IMR-90 (cell line): Measurements from ENCODE around the gene DPYSL3. TPM values are rescaled to one million over a fixed set of nuclear protein-coding genes. Genes with fewer than 3 reads are reported as not detected.

ENCODE experiments used
- ATAC-seq: fragments of 200-7000 bp; cut with Tn5 transposase; 2 replicates; pipeline ENCODE4 v1.9.1; 2020; ENCODE audit warnings: low read depth, mild to moderate bottlenecking, moderate library complexity
- BruUV-seq: library from RNA; stranded (reverse); fragments of 400-500 nt; replicated peaks from 2 replicates; lab custom pipeline; 2021; lab: Mats Ljungman, UMichigan
- CTCF ChIA-PET: fragments of 300-600 bp; formaldehyde crosslinking; extraction: SDS; loops from one replicate; lab custom pipeline; 2021; ENCODE audit warnings: antibody characterized with exemption; lab: Yijun Ruan, JAX
- POLR2A ChIA-PET: fragments of 300-600 bp; sonication (Branson Sonifier 250); formaldehyde crosslinking; loops from one replicate; lab custom pipeline; 2022; ENCODE audit warnings: antibody characterized with exemption; ENCODE audit not compliant: unreplicated experiment; lab: Charles Lee
- DNase-seq: peaks from one replicate; pipeline ENCODE4 v3.0.0; 2013
- H2AFZ ChIP-seq: replicated peaks from 2 replicates; pipeline ENCODE3; 2013; ENCODE audit warnings: low read length, mild to moderate bottlenecking; ENCODE audit not compliant: poor library complexity
- H2AK5ac ChIP-seq: 2 replicates; pipeline ENCODE4 v1.6.1; 2013; ENCODE audit warnings: low read depth, low read length, inconsistent platforms
- H2AK9ac ChIP-seq: replicated peaks from 2 replicates; pipeline ENCODE3; 2013; ENCODE audit warnings: mild to moderate bottlenecking, low read depth, low read length, moderate library complexity; ENCODE audit not compliant: poor library complexity
- H2BK120ac ChIP-seq: 2 replicates; pipeline ENCODE4 v1.6.1; 2013; ENCODE audit warnings: low read depth, low read length, inconsistent platforms
- H2BK15ac ChIP-seq: 3 replicates; pipeline ENCODE4 v1.6.1; 2013; ENCODE audit warnings: low read depth, low read length, inconsistent platforms
- H2BK20ac ChIP-seq: 2 replicates; pipeline ENCODE4 v1.6.1; 2013; ENCODE audit warnings: low read depth, mild to moderate bottlenecking, inconsistent platforms, low read length, moderate library complexity
- H2BK5ac ChIP-seq: 2 replicates; pipeline ENCODE4 v1.6.1; 2013; ENCODE audit warnings: mild to moderate bottlenecking, low read depth, low read length, inconsistent platforms; ENCODE audit not compliant: poor library complexity, severe bottlenecking
- H3K14ac ChIP-seq: replicated peaks from 2 replicates; pipeline ENCODE4 v1.6.1; 2013; ENCODE audit warnings: low read depth, low read length, inconsistent platforms
- H3K18ac ChIP-seq: 2 replicates; pipeline ENCODE4 v1.6.1; 2013; ENCODE audit warnings: low read depth, low read length, control low read depth
- H3K23ac ChIP-seq: 2 replicates; pipeline ENCODE4 v1.6.1; 2013; ENCODE audit warnings: low read depth, low read length, inconsistent platforms
- H3K27ac ChIP-seq: 2 replicates; pipeline ENCODE4 v1.5.1; 2013; ENCODE audit warnings: mild to moderate bottlenecking, control low read depth, low read length; ENCODE audit not compliant: insufficient read depth
- H3K27me3 ChIP-seq: 2 replicates; pipeline ENCODE4 v1.6.1; 2013; ENCODE audit warnings: low read length; ENCODE audit not compliant: control insufficient read depth, insufficient read depth
- H3K36me3 ChIP-seq: 2 replicates; pipeline ENCODE4 v1.6.1; 2013; ENCODE audit warnings: low read length, mixed read lengths; ENCODE audit not compliant: control insufficient read depth, insufficient read depth
- H3K4ac ChIP-seq: 2 replicates; pipeline ENCODE4 v1.6.1; 2013; ENCODE audit warnings: low read depth, low read length, inconsistent platforms
- H3K4me1 ChIP-seq: 2 replicates; pipeline ENCODE4 v1.6.1; 2013; ENCODE audit warnings: low read length, mixed read lengths; ENCODE audit not compliant: control insufficient read depth, insufficient read depth
- H3K4me2 ChIP-seq: 2 replicates; pipeline ENCODE4 v1.6.1; 2013; ENCODE audit warnings: low read depth, mild to moderate bottlenecking, control low read depth, low read length, moderate library complexity
- H3K4me3 ChIP-seq: 2 replicates; pipeline ENCODE4 v1.5.1; 2013; ENCODE audit warnings: low read depth, mild to moderate bottlenecking, control low read depth, low read length, moderate library complexity; ENCODE audit not compliant: insufficient read depth
- H3K56ac ChIP-seq: 2 replicates; pipeline ENCODE4 v1.6.1; 2013; ENCODE audit warnings: low read length, inconsistent platforms; ENCODE audit not compliant: insufficient read depth; ENCODE audit errors: extremely low read depth
- H3K79me1 ChIP-seq, 2 experiments: 2 replicates each; pipeline ENCODE4 v1.6.1; 2013; ENCODE audit warnings: low read length in 2 of 2, inconsistent platforms in 1 of 2, low read depth in 1 of 2
- H3K9ac ChIP-seq: 2 replicates; pipeline ENCODE4 v1.6.1; 2013; ENCODE audit warnings: low read depth, low read length, control low read depth
- H3K9me1 ChIP-seq: 2 replicates; pipeline ENCODE4 v1.6.1; 2013; ENCODE audit warnings: low read length, inconsistent platforms; ENCODE audit not compliant: insufficient read depth
- H3K9me3 ChIP-seq: 2 replicates; pipeline ENCODE4 v1.6.1; 2013; ENCODE audit warnings: low read length; ENCODE audit not compliant: control insufficient read depth, insufficient read depth
- H4K20me1 ChIP-seq: 2 replicates; pipeline ENCODE4 v1.6.1; 2013; ENCODE audit warnings: low read length, inconsistent platforms; ENCODE audit not compliant: insufficient read depth
- H4K5ac ChIP-seq: 2 replicates; pipeline ENCODE4 v1.6.1; 2013; ENCODE audit warnings: mild to moderate bottlenecking, low read depth, low read length, control low read depth
- H4K8ac ChIP-seq, 2 experiments: 2 replicates each; pipeline ENCODE4 v1.6.1; 2013; ENCODE audit warnings: low read depth in 2 of 2, low read length in 2 of 2, control low read depth in 1 of 2, inconsistent platforms in 1 of 2
- H4K91ac ChIP-seq: 2 replicates; pipeline ENCODE4 v1.6.1; 2013; ENCODE audit warnings: low read depth, low read length, inconsistent platforms; ENCODE audit not compliant: insufficient read depth
- BHLHE40 ChIP-seq: fragments of 150-350 bp; IDR thresholded peaks from 2 replicates; pipeline ENCODE4 v1.6.1; 2016; ENCODE audit warnings: mild to moderate bottlenecking, low read depth, low read length
- CEBPB ChIP-seq: IDR thresholded peaks from 2 replicates; pipeline ENCODE4 v1.6.1; 2012; ENCODE audit warnings: low read depth, low read length, improper control_type of control experiment
- CHD1 ChIP-seq: IDR thresholded peaks from 2 replicates; pipeline ENCODE4 v1.6.1; 2012; ENCODE audit warnings: low read depth, low read length, improper control_type of control experiment
- MAFK ChIP-seq: IDR thresholded peaks from 2 replicates; pipeline ENCODE4 v1.6.1; 2012; ENCODE audit warnings: low read depth, low read length, improper control_type of control experiment
- MXI1 ChIP-seq: IDR thresholded peaks from 2 replicates; pipeline ENCODE4 v1.6.1; 2012; ENCODE audit warnings: low read depth, mild to moderate bottlenecking, low read length, moderate library complexity, borderline replicate concordance
- NFE2L2 ChIP-seq: fragments of 150-350 bp; IDR thresholded peaks from 2 replicates; pipeline ENCODE4 v1.6.1; 2016; ENCODE audit warnings: low read depth, mild to moderate bottlenecking, low read length
- POLR2A ChIP-seq: IDR thresholded peaks from 2 replicates; pipeline ENCODE4 v1.6.1; 2012; ENCODE audit warnings: mild to moderate bottlenecking, low read depth, low read length
- RAD21 ChIP-seq: IDR thresholded peaks from 2 replicates; pipeline ENCODE4 v1.6.1; 2012; ENCODE audit warnings: low read length, improper control_type of control experiment
- RCOR1 ChIP-seq: IDR thresholded peaks from 2 replicates; pipeline ENCODE4 v1.6.1; 2012; ENCODE audit warnings: mild to moderate bottlenecking, low read length, improper control_type of control experiment; ENCODE audit not compliant: insufficient replicate concordance
- RFX5 ChIP-seq: IDR thresholded peaks from 2 replicates; pipeline ENCODE4 v1.8.0; 2012; ENCODE audit warnings: low read depth, mild to moderate bottlenecking, low read length, moderate library complexity
- SMC3 ChIP-seq: fragments of 150-350 bp; IDR thresholded peaks from 2 replicates; pipeline ENCODE4 v1.6.1; 2016; ENCODE audit warnings: low read depth, mild to moderate bottlenecking, antibody characterized with exemption, low read length, moderate library complexity
- WGBS, 2 experiments: methylation state at CpG; one replicate each; pipeline versions ENCODE4 v1.1.5 to v1.1.7; 2013; ENCODE audit warnings: missing lambda C conversion rate in 2 of 2; ENCODE audit not compliant: insufficient read length in 1 of 2; ENCODE audit errors: extremely low coverage in 2 of 2; 5-methylcytosine and 5-hydroxymethylcytosine counted together
- dilution Hi-C: fragments of 300-500 bp; cut with HindIII; formaldehyde crosslinking; loops from one replicate; pipeline ENCODE4 v1.14.3; 2018; ENCODE audit warnings: low sequenced_read_pairs; ENCODE audit not compliant: unreplicated experiment
- in situ Hi-C: fragments of 300-500 bp; cut with MboI; formaldehyde crosslinking; loops from 3 replicates; pipeline ENCODE4 v1.14.3; 2019; ENCODE audit warnings: low sequenced_read_pairs, inconsistent platforms, mixed read lengths
- intact Hi-C: fragments of 100-400 bp; cut with micrococcal nuclease; formaldehyde crosslinking; loops from 2 replicates; pipeline ENCODE4 v1.10.0; 2022
- polyA plus RNA-seq, 3 experiments: library from polyadenylated mRNA; depleted of rRNA; stranded (reverse); fragments of >200 nt; gene quantifications; 2 replicates each; pipeline ENCODE4 v1.2.3, GENCODE V29; 2012; ENCODE audit warnings: low replicate concordance in 1 of 3
- total RNA-seq: library from RNA; depleted of rRNA; stranded (reverse); fragments of >200 nt; gene quantifications from 2 replicates; pipeline ENCODE4 v1.2.3, GENCODE V29; 2012
- TF ChIP-seq, protein P1 (sequence below): fragments of 150-350 bp; IDR thresholded peaks from 2 replicates; pipeline ENCODE4 v1.6.1; 2017; ENCODE audit warnings: mild to moderate bottlenecking, antibody characterized with exemption, low read length, low read depth
- TF ChIP-seq, protein P2 (sequence below): fragments of 150-350 bp; IDR thresholded peaks from 2 replicates; pipeline ENCODE4 v1.6.1; 2016; ENCODE audit warnings: low read depth, mild to moderate bottlenecking, low read length, moderate library complexity, borderline replicate concordance
- TF ChIP-seq, protein P3 (sequence below): conservative IDR thresholded peaks from 2 replicates; pipeline ENCODE4 v1.5.1; 2012; ENCODE audit warnings: mild to moderate bottlenecking, low read depth, low read length, improper control_type of control experiment

Gene DPYSL3
- total and polyA plus RNA-seq, 2 of the 4 experiments (the other 2 are of a cell fraction): 50.2 to 60.9 TPM

DNA sequence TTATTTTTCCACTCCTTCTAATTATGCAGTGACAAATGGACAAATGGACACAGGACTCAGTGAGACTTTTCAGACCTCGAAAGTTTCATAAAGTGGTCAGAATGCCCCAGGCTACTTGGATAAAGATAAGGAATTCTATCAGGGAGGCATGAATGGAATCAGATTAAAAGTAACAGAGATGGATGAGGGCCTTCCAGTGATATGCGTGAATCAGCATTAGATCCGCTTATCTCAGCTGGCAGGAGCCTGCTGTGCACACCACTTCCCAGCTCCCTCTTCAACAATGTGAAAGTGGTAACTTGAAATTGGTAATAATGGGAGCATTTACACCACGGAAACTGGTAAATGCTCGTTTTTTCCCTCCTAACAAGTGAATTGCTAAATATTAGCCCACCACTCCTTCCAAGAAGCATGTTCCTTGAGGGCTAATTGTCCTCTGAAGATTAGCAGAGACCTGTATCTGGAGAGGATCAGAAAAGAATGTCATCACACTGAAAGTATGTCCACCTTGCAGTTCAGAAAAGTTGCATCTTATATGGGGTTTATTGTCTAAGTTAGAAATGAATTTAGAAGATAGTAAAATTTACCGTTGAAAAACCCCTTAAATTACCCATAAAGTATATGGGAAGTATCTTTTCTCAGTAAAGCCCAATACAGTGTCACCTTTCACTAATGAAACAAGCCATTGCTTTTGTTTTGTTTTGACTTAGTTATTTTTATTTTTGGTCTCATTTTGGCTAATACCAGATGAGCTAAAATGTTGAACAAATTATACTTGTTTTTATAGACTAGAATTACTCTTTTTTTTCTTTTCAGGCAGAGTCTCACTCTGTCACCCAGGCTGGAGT, 125.3 kb downstream of the DPYSL3 start:
- TF ChIP-seq RAD21: no peak
- no peak for TF ChIP-seq BHLHE40
- no peak for TF ChIP-seq RCOR1
- TF ChIP-seq NFE2L2: no peak
- TF ChIP-seq, protein P1, sequence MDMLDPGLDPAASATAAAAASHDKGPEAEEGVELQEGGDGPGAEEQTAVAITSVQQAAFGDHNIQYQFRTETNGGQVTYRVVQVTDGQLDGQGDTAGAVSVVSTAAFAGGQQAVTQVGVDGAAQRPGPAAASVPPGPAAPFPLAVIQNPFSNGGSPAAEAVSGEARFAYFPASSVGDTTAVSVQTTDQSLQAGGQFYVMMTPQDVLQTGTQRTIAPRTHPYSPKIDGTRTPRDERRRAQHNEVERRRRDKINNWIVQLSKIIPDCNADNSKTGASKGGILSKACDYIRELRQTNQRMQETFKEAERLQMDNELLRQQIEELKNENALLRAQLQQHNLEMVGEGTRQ: no peak
- TF ChIP-seq CEBPB: no peak
- TF ChIP-seq, protein P2, sequence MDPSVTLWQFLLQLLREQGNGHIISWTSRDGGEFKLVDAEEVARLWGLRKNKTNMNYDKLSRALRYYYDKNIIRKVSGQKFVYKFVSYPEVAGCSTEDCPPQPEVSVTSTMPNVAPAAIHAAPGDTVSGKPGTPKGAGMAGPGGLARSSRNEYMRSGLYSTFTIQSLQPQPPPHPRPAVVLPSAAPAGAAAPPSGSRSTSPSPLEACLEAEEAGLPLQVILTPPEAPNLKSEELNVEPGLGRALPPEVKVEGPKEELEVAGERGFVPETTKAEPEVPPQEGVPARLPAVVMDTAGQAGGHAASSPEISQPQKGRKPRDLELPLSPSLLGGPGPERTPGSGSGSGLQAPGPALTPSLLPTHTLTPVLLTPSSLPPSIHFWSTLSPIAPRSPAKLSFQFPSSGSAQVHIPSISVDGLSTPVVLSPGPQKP: no peak
- no peak for TF ChIP-seq RFX5
- TF ChIP-seq CHD1: no peak
- TF ChIP-seq MAFK: no peak
- no peak for TF ChIP-seq POLR2A
- TF ChIP-seq, protein P3, sequence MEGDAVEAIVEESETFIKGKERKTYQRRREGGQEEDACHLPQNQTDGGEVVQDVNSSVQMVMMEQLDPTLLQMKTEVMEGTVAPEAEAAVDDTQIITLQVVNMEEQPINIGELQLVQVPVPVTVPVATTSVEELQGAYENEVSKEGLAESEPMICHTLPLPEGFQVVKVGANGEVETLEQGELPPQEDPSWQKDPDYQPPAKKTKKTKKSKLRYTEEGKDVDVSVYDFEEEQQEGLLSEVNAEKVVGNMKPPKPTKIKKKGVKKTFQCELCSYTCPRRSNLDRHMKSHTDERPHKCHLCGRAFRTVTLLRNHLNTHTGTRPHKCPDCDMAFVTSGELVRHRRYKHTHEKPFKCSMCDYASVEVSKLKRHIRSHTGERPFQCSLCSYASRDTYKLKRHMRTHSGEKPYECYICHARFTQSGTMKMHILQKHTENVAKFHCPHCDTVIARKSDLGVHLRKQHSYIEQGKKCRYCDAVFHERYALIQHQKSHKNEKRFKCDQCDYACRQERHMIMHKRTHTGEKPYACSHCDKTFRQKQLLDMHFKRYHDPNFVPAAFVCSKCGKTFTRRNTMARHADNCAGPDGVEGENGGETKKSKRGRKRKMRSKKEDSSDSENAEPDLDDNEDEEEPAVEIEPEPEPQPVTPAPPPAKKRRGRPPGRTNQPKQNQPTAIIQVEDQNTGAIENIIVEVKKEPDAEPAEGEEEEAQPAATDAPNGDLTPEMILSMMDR: no peak
- no peak for TF ChIP-seq MXI1
- TF ChIP-seq SMC3: no peak
- Histone ChIP-seq H3K27ac (no peak overlapping the region), H3K4me2 (no peak overlapping the region), H2AK5ac (no peak overlapping the region), H2BK5ac (no peak overlapping the region), H4K20me1 (no peaks in the 10 kb centered on the region), H3K36me3 (no peaks in the 10 kb centered on the region), H3K56ac (no peak overlapping the region), H3K18ac (no peak overlapping the region), H2AFZ (no peak overlapping the region), H3K9ac (no peak overlapping the region), H3K14ac (no peak overlapping the region), H4K8ac (no peak overlapping the region), H3K4me1 (no peaks in the 10 kb centered on the region; the same call in 1 of the 2 replicates), H3K27me3 (no peaks in the 10 kb centered on the region; the same call in 1 of the 2 replicates), H3K23ac (no peak overlapping the region), H2BK15ac (no peak overlapping the region), H2AK9ac (no peak overlapping the region), H3K9me3 (no peaks in the 10 kb centered on the region), H4K5ac (no peak overlapping the region), H3K4me3 (no peak overlapping the region), H3K9me1 (no peaks in the 10 kb centered on the region), H3K4ac (no peak overlapping the region), H4K91ac (no peak overlapping the region), H3K79me1 (no peaks in the 10 kb centered on the region), H2BK20ac (no peak overlapping the region), H2BK120ac (no peak overlapping the region)
- CTCF ChIA-PET: no interaction called here
- in situ Hi-C loops: no loop called here
- intact Hi-C loops: no loop called here
- ATAC-seq (no peak), DNase-seq (no peak)
- POLR2A ChIA-PET: no interaction called here
- dilution Hi-C loops: no loop called here
- no TSS peak for BruUV-seq
- no CpG with 5 or more reads among the region's 6 CpGs for WGBS, 2 experiments
